Measurements from ENCODE around the gene CLCNKB. TPM values are rescaled to one million over a fixed set of nuclear protein-coding genes. Genes with fewer than 3 reads are reported as not detected.

The CLCNKB gene
- total RNA-seq (2016; rRNA removed; fragmentation: Illumina TruSeq; extraction: Trizol) (not detected in 2 replicates), polyA plus RNA-seq (2011; rRNA removed) (0.04 TPM in 1 of 2 replicates, not detected in the other), polyA minus RNA-seq (2011; rRNA and poly(A)+ RNA removed; ENCODE audit: low replicate concordance) (not detected in 2 replicates), Bru-seq, nascent RNA (not detected), BruChase-seq, experiment 1, labeled RNA remaining after a 6-hour chase (not detected), BruChase-seq, experiment 2, labeled RNA remaining after a 2-hour chase (not detected)
- total RNA-seq (2016; cell fraction: cytosol; rRNA removed; fragmentation: Illumina TruSeq; extraction: Trizol; ENCODE audit: low read depth), result not detected in 2 replicates
- not detected in 2 replicates for total RNA-seq (2016; cell fraction: insoluble cytoplasmic fraction; rRNA removed; fragmentation: Illumina TruSeq; extraction: Trizol)
- total RNA-seq (2016; cell fraction: membrane; rRNA removed; fragmentation: Illumina TruSeq; extraction: Trizol), result not detected in 2 replicates
- total RNA-seq (2016; cell fraction: nucleus; rRNA removed; fragmentation: Illumina TruSeq; extraction: Trizol), result not detected in 2 replicates
- not detected in 2 replicates for polyA plus RNA-seq (2011; cell fraction: cytosol; rRNA removed)
- 0.09 and 0.13 TPM in 2 replicates for polyA plus RNA-seq (2011; cell fraction: nucleus; rRNA removed)
- polyA plus RNA-seq (2012), result 0.08 TPM in 1 of 2 replicates, not detected in the other
- not detected in 2 replicates for polyA plus RNA-seq (2016; cell fraction: cytosol; fragmentation: Illumina TruSeq; extraction: Trizol; ENCODE audit: low read depth)
- polyA plus RNA-seq (2016; cell fraction: insoluble cytoplasmic fraction; fragmentation: Illumina TruSeq; extraction: Trizol; ENCODE audit: low read depth), result not detected in 2 replicates
- polyA plus RNA-seq (2016; cell fraction: membrane; fragmentation: Illumina TruSeq; extraction: Trizol; ENCODE audit: low read depth), result not detected in 2 replicates
- polyA plus RNA-seq (2016; cell fraction: nucleus; fragmentation: Illumina TruSeq; extraction: Trizol; ENCODE audit: insufficient read depth, low read depth), result not detected in 2 replicates
- polyA minus RNA-seq (2011; cell fraction: cytosol; rRNA and poly(A)+ RNA removed), result not detected in 2 replicates
- polyA minus RNA-seq (2011; cell fraction: nucleus; rRNA and poly(A)+ RNA removed), result not detected in 2 replicates
- long read RNA-seq, experiment 1, result 0 reads
- long read RNA-seq, experiment 2, result 0 reads

DNA sequence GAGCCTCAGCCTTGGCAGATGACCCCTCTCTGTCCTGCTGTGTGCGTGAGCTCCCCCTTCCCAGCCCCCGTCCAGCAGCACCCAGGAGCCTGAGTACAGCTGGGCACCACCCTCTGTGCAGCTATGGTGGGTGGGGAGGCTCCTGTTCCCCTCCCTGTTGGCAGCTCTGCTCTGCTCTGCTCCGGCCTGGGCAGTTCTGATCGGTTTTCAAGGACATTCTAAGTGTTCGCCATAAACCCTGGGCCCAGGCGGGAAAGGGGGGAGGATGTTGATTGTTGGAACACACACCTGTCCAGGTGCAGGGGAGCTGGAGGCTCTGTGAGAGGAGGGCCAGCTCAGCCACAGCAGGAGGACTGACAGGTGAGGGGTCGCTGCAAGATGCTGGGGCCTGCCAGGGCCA lies at the start of gene CLCNKB:
Gene CLCNKB, plus strand, starts transcription at position 262 of the 400 bp plus-strand sequence. CDS start 711 bp downstream, outside the sequence.
- Histone ChIP-seq H2AFZ (ENCODE audit: low read length) (no peak within 1 kb of the TSS), H4K20me1 (ENCODE audit: insufficient read depth, low read length) (no peaks in the 10 kb centered on the region), H3K9me3 (ENCODE audit: low read length) (no peaks in the 10 kb centered on the region), H3K27me3 (ENCODE audit: control insufficient read depth in 1 of 2, insufficient read depth in 2 of 2, low read length in 2 of 2) (peaks cover 12 to 37% of the 10 kb centered on the region in 2 experiments), H3K4me1 (ENCODE audit: insufficient read depth, low read length) (peaks cover 9% of the 10 kb centered on the region), H3K4me2 (ENCODE audit: low read depth, low read length) (no peak within 1 kb of the TSS), H3K4me3 (replicated peaks in 1 of 3; ENCODE audit: insufficient read depth in 1 of 3, low read depth in 2 of 3, low read length in 3 of 3) (no peak within 1 kb of the TSS), H3K36me3 (replicated peaks in 1 of 2; ENCODE audit: control insufficient read depth in 1 of 2, insufficient read depth in 2 of 2, low read length in 2 of 2) (no peaks in the 10 kb centered on the region), H3K79me2 (ENCODE audit: insufficient read depth, low read length) (no peaks in the 10 kb centered on the region), H3K27ac (ENCODE audit: extremely low read length, insufficient read depth, low read length) (no peak within 1 kb of the TSS), H3K9ac (ENCODE audit: insufficient read depth, low read depth, low read length) (no peak within 1 kb of the TSS)
- 8% methylated on average over 5 of the region's 7 CpGs for WGBS (ENCODE audit: low lambda C conversion rate)
- intact Hi-C loops (cut with micrococcal nuclease; ENCODE audit: unreplicated experiment) (no loop called here), in situ Hi-C loops (cut with HindIII; ENCODE audit: extremely low pct_ligation_motif_present, low pct_unique_long_range_greater_than_20kb) (no loop called here)
- ChIA-PET POLR2A (interaction anchor here (0.6 kb wide), 1 partner anchor 227 kb away, joined by 3 read pairs; no protein-coding TSS in a partner anchor), CTCF (ENCODE audit: low intra/inter-chr PET ratio, low total read pairs) (no interaction called here)
- ATAC-seq, result peak; percentile 7; the same call in 1 of the 3 replicates
- no TSS peak for BruUV-seq (replicated peaks)
- no peak for FAIRE-seq
- TF ChIP-seq ZNF275 (CRISPR knock-in tag; IDR thresholded peaks at IDR 0.05; ENCODE audit: borderline replicate concordance), result no peak
- no peak for TF ChIP-seq ZNF788 (CRISPR knock-in tag; IDR thresholded peaks at IDR 0.05; ENCODE audit: borderline replicate concordance)
- TF ChIP-seq, protein P1, sequence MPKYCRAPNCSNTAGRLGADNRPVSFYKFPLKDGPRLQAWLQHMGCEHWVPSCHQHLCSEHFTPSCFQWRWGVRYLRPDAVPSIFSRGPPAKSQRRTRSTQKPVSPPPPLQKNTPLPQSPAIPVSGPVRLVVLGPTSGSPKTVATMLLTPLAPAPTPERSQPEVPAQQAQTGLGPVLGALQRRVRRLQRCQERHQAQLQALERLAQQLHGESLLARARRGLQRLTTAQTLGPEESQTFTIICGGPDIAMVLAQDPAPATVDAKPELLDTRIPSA (CRISPR knock-in tag; IDR thresholded peaks at IDR 0.05; ENCODE audit: borderline replicate concordance), result no peak
- TF ChIP-seq, protein P2, sequence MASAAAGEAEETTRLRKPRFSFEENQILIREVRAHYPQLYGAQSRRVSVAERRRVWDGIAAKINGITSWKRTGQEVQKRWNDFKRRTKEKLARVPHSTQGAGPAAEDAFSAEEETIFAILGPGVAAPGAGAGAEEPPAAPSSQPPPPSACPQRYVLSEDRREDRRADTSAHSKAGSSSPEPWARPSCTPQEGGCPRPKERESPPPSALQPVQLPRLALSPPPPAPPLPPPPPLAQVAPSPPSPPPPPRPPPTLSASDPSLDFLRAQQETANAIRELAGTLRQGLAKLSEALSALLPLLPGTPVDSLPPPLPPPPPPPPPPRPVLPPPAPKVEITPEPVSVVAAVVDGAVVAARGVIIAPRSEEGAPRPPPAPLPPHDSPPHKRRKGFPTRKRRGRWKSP (CRISPR knock-in tag; IDR thresholded peaks at IDR 0.05), result no peak
- TF ChIP-seq IKZF5 (CRISPR knock-in tag; IDR thresholded peaks at IDR 0.05), result no peak
- DNase-seq (ENCODE audit: low spot score), result no peak

Data from HepG2 (cell line).